OCI-LY7 (cell line): ENCODE results near the gene ZNF518A. TPM values are rescaled to one million over a fixed set of nuclear protein-coding genes. Genes with fewer than 3 reads are reported as not detected.

Experiments used
- BruUV-seq: library from RNA; stranded (reverse); fragments of 400-500 nt; replicated peaks from 2 replicates; lab custom pipeline; 2021; lab: Mats Ljungman, UMichigan
- CTCF ChIA-PET: fragments of 300-600 bp; sonication (Branson Sonifier 250); formaldehyde crosslinking; loops from one replicate; lab custom pipeline; 2022; ENCODE audit warnings: antibody characterized with exemption; ENCODE audit not compliant: unreplicated experiment; lab: Charles Lee
- POLR2A ChIA-PET: fragments of 300-600 bp; sonication (Branson Sonifier 250); formaldehyde crosslinking; loops from one replicate; lab custom pipeline; 2022; ENCODE audit warnings: antibody characterized with exemption; lab: Charles Lee
- DNase-seq: peaks from one replicate; pipeline ENCODE4 v3.0.0-alpha.2; 2015; ENCODE audit warnings: low spot score
- H2AFZ ChIP-seq: fragments of 200-600 bp; sonication (generic), shearing (Covaris generic); 2 replicates; pipeline ENCODE4 v1.6.1; 2014; ENCODE audit warnings: mild to moderate bottlenecking, antibody characterized with exemption, low read length, moderate library complexity
- H3K27ac ChIP-seq: fragments of 200-600 bp; sonication (generic); 2 replicates; pipeline ENCODE4 v1.5.1; 2014; ENCODE audit warnings: mixed run types, low read depth, mild to moderate bottlenecking, moderate library complexity, low read length, inconsistent platforms; ENCODE audit not compliant: poor library complexity, severe bottlenecking
- H3K36me3 ChIP-seq: fragments of 200-600 bp; sonication (generic); 2 replicates; pipeline ENCODE4 v1.6.1; 2014; ENCODE audit warnings: mild to moderate bottlenecking, antibody characterized with exemption, low read length, moderate library complexity, mixed read lengths; ENCODE audit not compliant: insufficient read depth
- H3K4me1 ChIP-seq: fragments of 200-600 bp; sonication (generic); 2 replicates; pipeline ENCODE4 v1.5.1; 2014; ENCODE audit warnings: mild to moderate bottlenecking, low read length; ENCODE audit not compliant: insufficient read depth, poor library complexity, severe bottlenecking
- H3K4me2 ChIP-seq: fragments of 200-600 bp; sonication (generic); 2 replicates; pipeline ENCODE4 v1.6.1; 2014; ENCODE audit warnings: mild to moderate bottlenecking, low read length
- H3K4me3 ChIP-seq: fragments of 200-600 bp; sonication (generic); 2 replicates; pipeline ENCODE4 v1.5.1; 2014; ENCODE audit warnings: mild to moderate bottlenecking, low read depth, low read length; ENCODE audit not compliant: poor library complexity, severe bottlenecking
- H3K79me2 ChIP-seq: fragments of 200-600 bp; sonication (generic); 2 replicates; pipeline ENCODE4 v1.6.1; 2016; ENCODE audit warnings: low read depth, mild to moderate bottlenecking, low read length, moderate library complexity, mixed read lengths; ENCODE audit not compliant: insufficient read depth
- H3K9me2 ChIP-seq: fragments of 200-600 bp; sonication (generic); 2 replicates; pipeline ENCODE4 v1.6.1; 2016; ENCODE audit warnings: mild to moderate bottlenecking, low read length, mixed read lengths; ENCODE audit not compliant: insufficient read depth
- H3K9me3 ChIP-seq: fragments of 200-600 bp; sonication (generic); 2 replicates; pipeline ENCODE4 v1.6.1; 2014; ENCODE audit warnings: mild to moderate bottlenecking, mixed run types, low read length, mixed read lengths
- H4K20me1 ChIP-seq: fragments of 200-600 bp; sonication (generic); 2 replicates; pipeline ENCODE4 v1.6.1; 2014; ENCODE audit warnings: mild to moderate bottlenecking, antibody characterized with exemption, low read length, moderate library complexity, mixed read lengths; ENCODE audit not compliant: insufficient read depth
- EZH2phosphoT487 ChIP-seq: fragments of 200-600 bp; sonication (generic); IDR thresholded peaks from 2 replicates; pipeline ENCODE4 v1.6.1; 2018; ENCODE audit warnings: low read depth, borderline replicate concordance, mild to moderate bottlenecking, mixed run types, antibody characterized with exemption, low read length, moderate library complexity, mixed read lengths
- intact Hi-C: fragments of 100-400 bp; cut with micrococcal nuclease; formaldehyde crosslinking; loops from one replicate; pipeline ENCODE4 v1.10.0; 2022; ENCODE audit not compliant: unreplicated experiment
- total RNA-seq, 2 experiments: library from RNA; depleted of rRNA in 1 of 2; stranded (reverse); fragments of >200 nt in 1 of 2; shearing (Covaris generic) in 1 of 2; gene quantifications; 2 replicates each; pipeline ENCODE4 v1.2.3, GENCODE V29; 2014 to 2022
- TF ChIP-seq, protein P1 (sequence below): fragments of 200-600 bp; sonication (generic); conservative IDR thresholded peaks from 2 replicates; pipeline ENCODE4 v1.5.1; 2014; ENCODE audit warnings: mild to moderate bottlenecking, antibody characterized with exemption, low read length, moderate library complexity, mixed read lengths

ZNF518A gene
- total RNA-seq, 2 experiments from 2014 or later: 19.4 to 19.7 TPM

DNA sequence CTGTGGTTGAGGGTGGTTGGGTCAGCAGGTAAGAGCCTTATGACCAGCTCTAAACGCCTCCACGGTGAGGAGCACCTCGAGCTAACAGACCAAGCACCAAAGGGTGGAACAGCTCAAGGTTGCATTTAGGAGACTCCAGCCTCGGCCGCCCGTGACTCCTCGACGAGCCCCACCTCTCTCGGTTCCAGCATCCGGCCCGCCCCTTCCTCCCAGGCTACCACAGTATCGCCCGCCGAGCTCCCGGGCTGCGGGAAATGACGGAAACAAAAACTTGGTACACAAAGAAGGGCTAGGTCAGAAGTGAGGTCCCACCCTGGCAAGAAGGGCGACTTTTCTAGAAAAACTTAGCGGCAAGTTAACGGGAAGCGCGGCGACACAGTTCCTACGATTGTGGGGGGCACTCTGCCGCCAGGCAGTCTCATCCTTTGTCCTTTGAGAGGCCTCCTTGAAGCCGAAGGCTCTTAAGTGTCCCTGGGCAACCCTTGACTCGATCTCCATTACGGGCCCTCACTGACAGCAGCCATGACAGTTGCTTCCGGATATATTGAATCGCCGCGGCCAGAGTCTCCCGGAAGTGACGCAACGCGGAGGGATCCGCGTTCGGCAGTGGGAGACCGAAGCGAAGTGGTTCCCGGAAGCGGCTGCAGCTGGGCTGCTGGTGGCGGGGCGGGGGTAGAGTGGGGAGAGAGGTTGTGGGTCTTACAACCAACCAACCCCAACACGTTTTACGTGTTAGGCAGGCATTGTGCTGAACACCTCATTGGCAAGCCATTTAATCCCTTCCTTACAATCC, 40.2 kb upstream of the ZNF518A start:
- Histone ChIP-seq H3K4me2 (peak overlapping the region; percentile 68), H3K4me3 (peak overlapping the region; percentile 76), H3K4me1 (peaks cover 11% of the 10 kb centered on the region), H3K9me3 (no peaks in the 10 kb centered on the region), H3K79me2 (no peaks in the 10 kb centered on the region), H3K36me3 (no peaks in the 10 kb centered on the region), H2AFZ (peak overlapping the region; percentile 92), H3K9me2 (no peaks in the 10 kb centered on the region), H4K20me1 (no peaks in the 10 kb centered on the region), H3K27ac (peak overlapping the region; percentile 86)
- intact Hi-C loops: loop anchor here (1.0 kb wide), 3 partner anchors 40 to 203 kb away; partner anchors contain the start of genes CCNJ and ZNF518A
- POLR2A ChIA-PET: interaction anchor here (0.5 to 2.5 kb wide), 17 partner anchors 13 to 1183 kb away, joined by 3 to 32 read pairs (median 3); partner anchors contain the start of gene ZNF518A
- CTCF ChIA-PET: no interaction called here
- TF ChIP-seq, protein P1, sequence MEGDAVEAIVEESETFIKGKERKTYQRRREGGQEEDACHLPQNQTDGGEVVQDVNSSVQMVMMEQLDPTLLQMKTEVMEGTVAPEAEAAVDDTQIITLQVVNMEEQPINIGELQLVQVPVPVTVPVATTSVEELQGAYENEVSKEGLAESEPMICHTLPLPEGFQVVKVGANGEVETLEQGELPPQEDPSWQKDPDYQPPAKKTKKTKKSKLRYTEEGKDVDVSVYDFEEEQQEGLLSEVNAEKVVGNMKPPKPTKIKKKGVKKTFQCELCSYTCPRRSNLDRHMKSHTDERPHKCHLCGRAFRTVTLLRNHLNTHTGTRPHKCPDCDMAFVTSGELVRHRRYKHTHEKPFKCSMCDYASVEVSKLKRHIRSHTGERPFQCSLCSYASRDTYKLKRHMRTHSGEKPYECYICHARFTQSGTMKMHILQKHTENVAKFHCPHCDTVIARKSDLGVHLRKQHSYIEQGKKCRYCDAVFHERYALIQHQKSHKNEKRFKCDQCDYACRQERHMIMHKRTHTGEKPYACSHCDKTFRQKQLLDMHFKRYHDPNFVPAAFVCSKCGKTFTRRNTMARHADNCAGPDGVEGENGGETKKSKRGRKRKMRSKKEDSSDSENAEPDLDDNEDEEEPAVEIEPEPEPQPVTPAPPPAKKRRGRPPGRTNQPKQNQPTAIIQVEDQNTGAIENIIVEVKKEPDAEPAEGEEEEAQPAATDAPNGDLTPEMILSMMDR: 0 out of 2 replicates have a peak, but pooled peaks have one; percentile 3
- no peak for TF ChIP-seq EZH2phosphoT487
- DNase-seq: peak; percentile 98
- TSS peak; percentile 59 for BruUV-seq

DNA sequence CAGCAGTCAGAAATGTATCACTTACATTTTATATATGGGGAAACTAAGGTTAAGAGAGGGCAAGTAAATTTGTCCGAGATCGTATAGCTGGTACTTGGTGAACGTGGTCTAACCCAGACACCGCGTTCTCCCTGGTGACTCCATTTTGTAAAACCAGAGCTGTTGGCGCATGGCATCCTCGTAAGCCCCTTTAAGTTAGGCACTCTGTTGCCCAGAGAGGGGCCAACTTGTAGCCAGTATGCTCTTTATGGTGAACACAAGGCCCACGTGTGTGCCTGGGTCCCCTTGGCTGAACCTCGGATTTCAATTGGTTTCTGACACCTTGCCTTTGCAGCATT, 39.7 kb upstream of the ZNF518A start:
- Histone ChIP-seq H3K4me1 (peaks cover 11% of the 10 kb centered on the region), H3K79me2 (no peaks in the 10 kb centered on the region), H3K27ac (peak overlapping the region; percentile 86), H3K4me3 (peak overlapping the region; percentile 76), H3K36me3 (no peaks in the 10 kb centered on the region), H3K9me2 (no peaks in the 10 kb centered on the region), H3K4me2 (peak overlapping the region; percentile 68), H4K20me1 (no peaks in the 10 kb centered on the region), H2AFZ (peak overlapping the region; percentile 92), H3K9me3 (no peaks in the 10 kb centered on the region)
- ChIA-PET POLR2A (interaction anchor here (0.6 to 2.5 kb wide), 6 partner anchors 15 to 205 kb away, joined by 3 to 32 read pairs (median 4); partner anchors contain the start of gene ZNF518A), CTCF (no interaction called here)
- intact Hi-C loops: loop anchor here (1.0 kb wide), 2 partner anchors 40 to 203 kb away; partner anchors contain the start of gene ZNF518A
- TF ChIP-seq, protein P1: no peak
- TF ChIP-seq EZH2phosphoT487: no peak
- DNase-seq: no peak
- BruUV-seq: TSS peak; percentile 97
